ENCODE data around the gene NTMT2.

NTMT2 gene

DNA sequence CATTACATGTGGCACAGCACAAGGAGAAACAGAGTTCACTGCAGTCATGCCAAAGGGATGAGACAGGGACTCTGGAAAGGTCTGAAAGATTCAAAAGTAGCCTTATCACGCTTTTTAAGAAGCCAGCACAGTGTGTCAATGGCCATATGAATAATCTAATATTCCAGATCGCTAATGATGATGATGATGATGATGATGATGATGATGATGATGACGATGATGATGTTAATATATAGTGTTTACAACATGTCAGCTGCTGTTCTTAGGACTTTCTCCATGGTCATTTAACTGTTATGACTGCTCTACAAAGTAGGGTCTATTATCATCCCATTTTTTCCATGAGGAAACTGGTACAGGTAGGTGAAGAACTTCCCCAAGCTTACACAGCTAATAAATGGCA lies 64.4 kb downstream of the NTMT2 start:
- DNase-seq, result no peak

DNA sequence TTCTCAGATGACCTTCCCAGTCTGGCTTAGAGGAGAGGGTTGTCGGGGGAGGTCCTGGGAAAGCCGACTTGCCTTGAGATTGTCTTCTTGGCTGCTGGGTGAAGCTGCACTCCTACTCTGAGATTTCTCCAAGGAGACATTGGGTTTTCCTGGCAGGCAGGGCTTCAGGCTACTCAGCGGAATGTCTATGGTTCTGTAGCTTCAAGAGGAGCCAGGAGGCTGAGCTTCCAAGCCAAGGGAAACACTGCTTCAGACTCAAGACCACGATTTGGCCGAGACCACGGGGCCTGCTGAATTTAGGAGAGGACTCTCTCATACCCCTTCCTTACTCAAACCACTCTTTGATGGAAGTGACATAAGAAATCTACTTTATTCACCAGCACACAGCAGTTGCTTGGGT lies 67.8 kb downstream of the NTMT2 start:
- no peak for DNase-seq

DNA sequence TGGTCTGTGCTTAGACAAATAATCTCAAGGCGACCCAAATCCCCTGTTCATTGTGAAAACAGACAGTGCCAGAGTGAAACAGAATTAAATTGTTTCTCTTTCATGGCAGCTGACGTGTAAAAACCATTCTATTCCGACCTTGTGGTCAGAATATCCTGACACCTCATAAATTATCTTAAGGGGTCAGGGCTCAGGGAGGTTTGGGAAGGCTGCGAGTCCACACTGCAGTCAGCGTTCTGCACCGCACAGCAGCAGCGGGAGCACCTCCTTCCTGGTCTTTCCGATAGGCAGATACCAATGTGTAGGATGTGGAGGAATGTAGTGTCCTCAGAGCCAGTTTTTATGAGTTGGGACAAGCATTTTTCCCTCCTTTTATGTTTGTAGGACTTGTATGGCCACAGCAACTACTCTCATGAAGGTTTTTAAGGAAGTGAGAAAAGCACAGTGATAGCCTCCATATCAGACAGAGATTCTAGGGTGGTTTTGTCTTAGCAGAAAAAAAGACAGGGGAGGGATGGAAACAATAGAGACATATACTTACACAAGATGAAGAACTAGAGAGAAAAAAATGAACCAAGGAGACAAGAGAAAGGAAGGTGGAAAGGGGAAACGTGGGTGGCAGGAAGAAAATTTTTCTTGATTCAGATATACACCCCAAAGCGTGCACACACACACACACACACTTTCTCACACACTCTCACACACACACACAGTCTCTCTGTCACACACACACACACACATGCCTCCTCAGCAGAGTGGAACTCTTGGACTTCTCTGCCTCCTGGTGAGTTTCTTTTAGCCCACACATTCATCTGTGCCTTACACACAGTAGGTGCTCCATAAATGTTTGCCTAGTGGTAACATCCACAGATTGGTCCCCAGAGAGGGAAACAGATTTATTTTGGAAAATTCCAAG lies 68.6 kb downstream of the NTMT2 start:
- no peak for DNase-seq

DNA sequence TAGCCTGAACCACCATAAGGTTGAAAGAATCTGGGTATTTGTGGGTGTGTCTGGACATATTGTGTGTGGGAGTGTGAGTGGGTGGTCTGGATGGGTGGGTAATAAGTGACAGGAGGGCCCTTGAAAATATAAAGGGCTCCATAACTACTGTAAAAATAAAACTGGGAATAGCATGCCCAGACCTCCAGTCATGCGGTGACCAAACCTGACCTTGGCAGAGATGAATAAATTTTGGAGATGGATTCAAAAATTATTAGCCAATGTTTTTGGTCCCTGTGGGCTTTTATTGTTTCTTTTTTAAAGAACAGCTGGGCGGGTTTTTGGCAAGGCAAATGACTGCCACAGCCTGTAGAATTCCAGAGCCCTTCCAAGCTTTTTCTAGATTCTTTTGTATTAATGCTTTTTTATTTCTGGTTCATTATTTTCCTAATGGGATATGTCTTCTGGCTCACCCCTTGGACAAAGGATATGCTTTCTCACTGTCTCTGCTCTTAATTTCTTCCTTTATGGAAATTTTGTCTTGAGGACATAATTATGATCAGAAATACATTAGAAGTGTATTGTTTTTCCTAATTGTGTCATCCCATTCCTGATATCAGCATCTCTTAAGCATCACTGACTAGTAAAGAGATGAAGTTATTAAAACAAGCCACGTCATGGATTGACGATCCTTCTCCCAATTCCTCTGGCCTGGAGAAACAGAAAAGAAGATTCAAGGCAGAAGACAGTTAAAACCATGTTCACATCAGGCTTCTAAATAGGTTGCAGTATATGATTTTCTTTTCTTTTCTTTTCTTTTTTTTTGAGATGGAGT lies 69.5 kb downstream of the NTMT2 start:
- no peak for DNase-seq

DNA sequence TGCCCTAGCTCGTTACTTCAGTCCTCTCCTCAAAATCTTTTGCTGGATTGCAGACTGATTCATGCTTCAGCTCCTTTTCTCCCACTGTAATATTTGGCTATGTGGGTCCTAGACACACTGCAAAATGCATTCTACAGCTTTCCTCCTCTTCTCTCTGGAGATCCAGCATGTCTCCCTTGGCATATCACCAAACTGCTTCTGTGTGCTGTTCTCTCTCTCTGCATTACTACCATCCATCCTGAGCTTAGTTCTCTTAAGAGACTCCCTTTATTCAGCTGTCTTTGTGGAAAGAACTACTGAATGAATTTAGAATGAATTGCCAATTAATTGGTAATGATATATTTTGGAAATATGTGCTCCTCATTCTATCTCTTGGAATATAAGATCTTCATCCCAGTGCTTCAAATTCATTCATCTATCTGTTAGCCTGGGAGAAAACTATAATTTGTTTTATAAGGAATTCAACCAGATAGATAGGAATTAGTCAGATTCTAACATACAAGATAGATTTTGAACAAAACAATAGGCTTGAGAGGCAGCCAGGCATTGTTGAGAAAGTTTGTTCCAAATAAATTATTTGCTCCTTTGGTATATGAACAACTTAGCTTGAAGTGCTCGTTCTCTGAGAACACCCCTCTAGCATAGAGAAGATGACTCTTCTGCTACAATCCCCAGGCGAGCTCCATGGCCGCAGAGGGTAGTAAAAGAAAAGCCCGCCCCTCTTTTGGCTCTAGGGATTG lies 71.9 kb downstream of the NTMT2 start:
- no peak for DNase-seq

DNA sequence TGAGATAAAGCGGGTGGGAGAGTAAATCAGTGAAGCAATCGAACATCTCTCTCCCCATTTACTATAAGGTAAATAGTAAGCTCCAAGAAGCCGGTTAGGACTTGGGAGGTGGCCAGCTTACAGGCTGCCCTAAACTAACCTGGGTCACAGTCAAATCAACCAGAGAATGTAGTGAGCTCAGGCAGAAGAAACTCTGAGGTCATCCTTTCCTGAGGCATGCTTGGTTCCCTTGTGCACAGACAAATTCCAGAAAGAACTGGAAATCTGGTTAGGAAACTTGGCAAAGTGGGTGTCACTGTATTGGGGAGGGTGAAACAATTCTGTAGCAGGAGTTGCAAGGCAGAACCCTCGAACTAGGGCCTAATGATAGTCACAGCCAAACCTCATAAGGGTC lies 72.5 kb downstream of the NTMT2 start:
- DNase-seq, result no peak

Data from inflammatory macrophage (primary cell).